Upper lobe of left lung (tissue), 4 donors: ENCODE results near the gene KIAA1210.
A peak's percentile ranks its signal among the peaks of the same experiment; 100 is the strongest.

ENCODE experiments used
- POLR2A ChIP-seq, 4 donors: fragments of 450-650 bp; IDR thresholded peaks; one replicate each; pipeline ENCODE4 v1.5.1; 2016 to 2017; ENCODE audit warnings: antibody characterized with exemption in 4 of 4, mild to moderate bottlenecking in 2 of 4
- POLR2AphosphoS5 ChIP-seq, 2 donors: sonication (generic); formaldehyde crosslinking; IDR thresholded peaks; one replicate each; pipeline ENCODE4 v1.5.1; 2017; ENCODE audit warnings: antibody characterized with exemption in 2 of 2
- TF ChIP-seq, protein P1 (sequence below), 6 experiments: fragments of 450-650 bp in 4 of 6; fragments of 200-600 bp in 2 of 6; sonication (generic) in 2 of 6; IDR thresholded peaks; one replicate each; pipeline ENCODE4 v1.5.1; 2016 to 2019; ENCODE audit warnings: antibody characterized with exemption in 6 of 6

DNA sequence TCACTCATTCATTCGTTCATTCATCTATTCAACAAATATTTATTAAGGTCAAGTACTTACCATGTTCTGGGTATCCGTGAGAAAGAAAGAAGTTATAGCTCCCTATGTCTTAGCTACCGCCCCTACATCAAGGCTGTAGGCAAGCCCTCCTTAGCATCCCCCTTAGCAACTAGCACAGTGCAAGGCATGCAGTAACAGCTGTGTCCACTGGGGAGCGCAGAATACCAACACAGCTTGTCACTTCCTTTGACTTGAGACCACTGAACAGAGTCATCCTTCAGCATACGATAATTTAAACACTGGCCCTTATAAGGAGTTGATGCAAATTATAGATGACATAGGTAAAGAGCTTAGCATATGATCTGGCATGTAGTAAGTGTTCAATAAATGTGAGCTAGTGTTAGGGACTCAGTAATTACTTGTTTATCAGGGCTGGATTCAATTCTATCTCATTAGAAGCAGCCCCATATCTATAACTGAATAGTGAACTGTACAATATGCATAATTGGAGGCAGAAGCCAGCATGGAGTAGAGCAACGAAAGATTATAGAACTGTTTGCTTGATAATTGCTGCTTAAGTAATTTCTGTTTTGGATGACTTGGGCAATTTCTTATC is 8.7 kb downstream of the KIAA1210 start:
- TF ChIP-seq, protein P1, sequence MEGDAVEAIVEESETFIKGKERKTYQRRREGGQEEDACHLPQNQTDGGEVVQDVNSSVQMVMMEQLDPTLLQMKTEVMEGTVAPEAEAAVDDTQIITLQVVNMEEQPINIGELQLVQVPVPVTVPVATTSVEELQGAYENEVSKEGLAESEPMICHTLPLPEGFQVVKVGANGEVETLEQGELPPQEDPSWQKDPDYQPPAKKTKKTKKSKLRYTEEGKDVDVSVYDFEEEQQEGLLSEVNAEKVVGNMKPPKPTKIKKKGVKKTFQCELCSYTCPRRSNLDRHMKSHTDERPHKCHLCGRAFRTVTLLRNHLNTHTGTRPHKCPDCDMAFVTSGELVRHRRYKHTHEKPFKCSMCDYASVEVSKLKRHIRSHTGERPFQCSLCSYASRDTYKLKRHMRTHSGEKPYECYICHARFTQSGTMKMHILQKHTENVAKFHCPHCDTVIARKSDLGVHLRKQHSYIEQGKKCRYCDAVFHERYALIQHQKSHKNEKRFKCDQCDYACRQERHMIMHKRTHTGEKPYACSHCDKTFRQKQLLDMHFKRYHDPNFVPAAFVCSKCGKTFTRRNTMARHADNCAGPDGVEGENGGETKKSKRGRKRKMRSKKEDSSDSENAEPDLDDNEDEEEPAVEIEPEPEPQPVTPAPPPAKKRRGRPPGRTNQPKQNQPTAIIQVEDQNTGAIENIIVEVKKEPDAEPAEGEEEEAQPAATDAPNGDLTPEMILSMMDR (IDR thresholded peaks at IDR 0.05), result peak; percentile 53 to 76 (median 60)
- TF ChIP-seq POLR2AphosphoS5 (IDR thresholded peaks at IDR 0.05) (no peak), POLR2A (IDR thresholded peaks at IDR 0.05) (no peak)
